Measurements from ENCODE around the gene IL17B.

Gene IL17B

DNA sequence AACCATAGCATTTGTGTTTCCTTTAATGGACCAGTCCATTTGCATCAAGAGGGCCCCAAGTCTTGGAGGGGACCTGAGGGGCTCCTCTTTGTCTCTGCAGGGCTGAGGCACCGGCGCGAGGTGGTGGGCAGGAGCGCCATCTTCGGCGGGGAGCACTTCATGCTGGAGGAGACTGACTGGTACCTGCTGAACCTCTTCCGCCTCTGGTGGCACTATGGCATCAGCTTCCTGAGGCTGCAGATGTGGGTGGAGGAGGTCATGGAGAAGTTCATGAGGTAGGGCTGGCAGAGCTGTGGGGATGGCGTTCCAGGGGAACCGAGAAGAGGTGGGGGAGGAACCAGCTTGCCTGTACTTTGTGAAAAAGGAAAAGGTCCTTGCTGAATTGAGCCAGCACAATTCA, 15.2 kb downstream of the IL17B start:
- TF ChIP-seq TCF12 (IDR thresholded peaks at IDR 0.05; ENCODE audit: low read depth) = no peak
- no peak for TF ChIP-seq ZBTB7A (IDR thresholded peaks at IDR 0.05; ENCODE audit: low read depth)
- no peak for TF ChIP-seq EP300 (IDR thresholded peaks at IDR 0.05; ENCODE audit: borderline replicate concordance)
- TF ChIP-seq CREB1 (IDR thresholded peaks at IDR 0.05; ENCODE audit: low read depth) = no peak
- TF ChIP-seq, protein P1, sequence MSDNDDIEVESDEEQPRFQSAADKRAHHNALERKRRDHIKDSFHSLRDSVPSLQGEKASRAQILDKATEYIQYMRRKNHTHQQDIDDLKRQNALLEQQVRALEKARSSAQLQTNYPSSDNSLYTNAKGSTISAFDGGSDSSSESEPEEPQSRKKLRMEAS (IDR thresholded peaks at IDR 0.05) = no peak
- no peak for TF ChIP-seq NFIC (IDR thresholded peaks at IDR 0.05)
- TF ChIP-seq, protein P2, sequence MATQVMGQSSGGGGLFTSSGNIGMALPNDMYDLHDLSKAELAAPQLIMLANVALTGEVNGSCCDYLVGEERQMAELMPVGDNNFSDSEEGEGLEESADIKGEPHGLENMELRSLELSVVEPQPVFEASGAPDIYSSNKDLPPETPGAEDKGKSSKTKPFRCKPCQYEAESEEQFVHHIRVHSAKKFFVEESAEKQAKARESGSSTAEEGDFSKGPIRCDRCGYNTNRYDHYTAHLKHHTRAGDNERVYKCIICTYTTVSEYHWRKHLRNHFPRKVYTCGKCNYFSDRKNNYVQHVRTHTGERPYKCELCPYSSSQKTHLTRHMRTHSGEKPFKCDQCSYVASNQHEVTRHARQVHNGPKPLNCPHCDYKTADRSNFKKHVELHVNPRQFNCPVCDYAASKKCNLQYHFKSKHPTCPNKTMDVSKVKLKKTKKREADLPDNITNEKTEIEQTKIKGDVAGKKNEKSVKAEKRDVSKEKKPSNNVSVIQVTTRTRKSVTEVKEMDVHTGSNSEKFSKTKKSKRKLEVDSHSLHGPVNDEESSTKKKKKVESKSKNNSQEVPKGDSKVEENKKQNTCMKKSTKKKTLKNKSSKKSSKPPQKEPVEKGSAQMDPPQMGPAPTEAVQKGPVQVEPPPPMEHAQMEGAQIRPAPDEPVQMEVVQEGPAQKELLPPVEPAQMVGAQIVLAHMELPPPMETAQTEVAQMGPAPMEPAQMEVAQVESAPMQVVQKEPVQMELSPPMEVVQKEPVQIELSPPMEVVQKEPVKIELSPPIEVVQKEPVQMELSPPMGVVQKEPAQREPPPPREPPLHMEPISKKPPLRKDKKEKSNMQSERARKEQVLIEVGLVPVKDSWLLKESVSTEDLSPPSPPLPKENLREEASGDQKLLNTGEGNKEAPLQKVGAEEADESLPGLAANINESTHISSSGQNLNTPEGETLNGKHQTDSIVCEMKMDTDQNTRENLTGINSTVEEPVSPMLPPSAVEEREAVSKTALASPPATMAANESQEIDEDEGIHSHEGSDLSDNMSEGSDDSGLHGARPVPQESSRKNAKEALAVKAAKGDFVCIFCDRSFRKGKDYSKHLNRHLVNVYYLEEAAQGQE (IDR thresholded peaks at IDR 0.05; ENCODE audit: low read depth) = no peak
- no peak for TF ChIP-seq TAF1 (IDR thresholded peaks at IDR 0.05; ENCODE audit: low read depth)
- no peak for TF ChIP-seq TEAD4 (IDR thresholded peaks at IDR 0.05)
- no peak for TF ChIP-seq CEBPB (IDR thresholded peaks at IDR 0.05)
- TF ChIP-seq, protein P3, sequence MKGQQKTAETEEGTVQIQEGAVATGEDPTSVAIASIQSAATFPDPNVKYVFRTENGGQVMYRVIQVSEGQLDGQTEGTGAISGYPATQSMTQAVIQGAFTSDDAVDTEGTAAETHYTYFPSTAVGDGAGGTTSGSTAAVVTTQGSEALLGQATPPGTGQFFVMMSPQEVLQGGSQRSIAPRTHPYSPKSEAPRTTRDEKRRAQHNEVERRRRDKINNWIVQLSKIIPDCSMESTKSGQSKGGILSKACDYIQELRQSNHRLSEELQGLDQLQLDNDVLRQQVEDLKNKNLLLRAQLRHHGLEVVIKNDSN (IDR thresholded peaks at IDR 0.05) = no peak
- no peak for TF ChIP-seq RAD21 (IDR thresholded peaks at IDR 0.05; ENCODE audit: low read depth)
- no peak for TF ChIP-seq FOXM1 (IDR thresholded peaks at IDR 0.05; ENCODE audit: borderline replicate concordance, low read depth)
- no peak for TF ChIP-seq EGR1 (IDR thresholded peaks at IDR 0.05)
- no peak for TF ChIP-seq YY1 (IDR thresholded peaks at IDR 0.05; ENCODE audit: low read depth)

- TF ChIP-seq TCF12 (IDR thresholded peaks at IDR 0.05; ENCODE audit: low read depth) (no peak), NFIC (IDR thresholded peaks at IDR 0.05) (no peak), CEBPB (IDR thresholded peaks at IDR 0.05) (no peak)
- TF ChIP-seq, protein P3 (IDR thresholded peaks at IDR 0.05) = no peak
- TF ChIP-seq, protein P1 (IDR thresholded peaks at IDR 0.05) = no peak
These were observed 15.7 kb downstream of the IL17B start for GRCh38 chr5:149363358-149363757.

DNA sequence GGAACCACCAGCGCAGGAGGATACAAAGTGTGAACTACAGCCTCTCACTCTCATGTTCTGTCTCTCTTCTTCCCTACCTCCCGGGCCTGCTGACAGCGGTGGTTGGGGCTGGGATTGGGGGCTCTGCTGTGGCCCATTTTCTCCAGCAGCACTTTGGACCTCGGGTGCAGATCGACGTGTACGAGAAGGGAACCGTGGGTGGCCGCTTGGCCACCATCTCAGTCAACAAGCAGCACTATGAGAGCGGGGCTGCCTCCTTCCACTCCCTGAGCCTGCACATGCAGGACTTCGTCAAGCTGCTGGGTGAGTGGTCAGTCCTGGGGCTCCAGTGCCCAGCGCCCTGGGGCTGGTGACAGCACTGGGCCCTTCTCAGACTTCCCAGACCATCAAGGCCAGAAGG, 16.6 kb downstream of the IL17B start:
- TF ChIP-seq CREB1 (IDR thresholded peaks at IDR 0.05; ENCODE audit: low read depth) (no peak), NFIC (IDR thresholded peaks at IDR 0.05) (no peak), FOXM1 (IDR thresholded peaks at IDR 0.05; ENCODE audit: borderline replicate concordance, low read depth) (no peak), TAF1 (IDR thresholded peaks at IDR 0.05; ENCODE audit: low read depth) (no peak)
- TF ChIP-seq, protein P2 (IDR thresholded peaks at IDR 0.05; ENCODE audit: low read depth) = no peak

DNA sequence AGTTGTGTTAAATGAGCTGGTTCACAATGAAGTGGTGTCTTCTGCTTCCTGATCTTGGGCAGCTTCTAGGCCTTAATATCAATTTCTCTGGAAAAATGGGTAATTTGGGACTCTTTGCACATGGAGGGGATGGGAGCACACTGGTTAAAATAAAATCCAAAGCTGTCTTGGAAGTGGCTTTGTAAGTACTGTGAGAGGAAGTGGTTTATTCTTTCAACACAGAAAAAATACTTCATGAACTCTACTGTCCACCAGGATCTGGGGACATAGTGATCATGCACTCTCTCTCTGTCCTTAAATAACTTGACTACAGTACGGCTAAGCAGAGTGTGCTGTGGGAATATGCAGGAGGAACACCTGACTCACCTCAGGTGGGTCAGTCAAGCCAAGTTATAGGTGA, 18.8 kb downstream of the IL17B start:
- TF ChIP-seq, protein P2 (IDR thresholded peaks at IDR 0.05; ENCODE audit: low read depth) = no peak
- TF ChIP-seq, protein P3 (IDR thresholded peaks at IDR 0.05) = no peak
- TF ChIP-seq RAD21 (IDR thresholded peaks at IDR 0.05; ENCODE audit: low read depth) = no peak
- no peak for TF ChIP-seq CEBPB (IDR thresholded peaks at IDR 0.05)
- TF ChIP-seq NFIC (IDR thresholded peaks at IDR 0.05) = no peak
- no peak for TF ChIP-seq YY1 (IDR thresholded peaks at IDR 0.05; ENCODE audit: low read depth)
- TF ChIP-seq EP300 (IDR thresholded peaks at IDR 0.05; ENCODE audit: borderline replicate concordance) = no peak
- TF ChIP-seq ZBTB7A (IDR thresholded peaks at IDR 0.05; ENCODE audit: low read depth) = no peak
- TF ChIP-seq TAF1 (IDR thresholded peaks at IDR 0.05; ENCODE audit: low read depth) = no peak
- TF ChIP-seq TEAD4 (IDR thresholded peaks at IDR 0.05) = no peak
- TF ChIP-seq TCF12 (IDR thresholded peaks at IDR 0.05; ENCODE audit: low read depth) = no peak
- TF ChIP-seq, protein P1 (IDR thresholded peaks at IDR 0.05) = no peak
- no peak for TF ChIP-seq FOXM1 (IDR thresholded peaks at IDR 0.05; ENCODE audit: borderline replicate concordance, low read depth)

Measured in Ishikawa (cell line).